A549 (cell line): ENCODE data around the gene DXO.

Experiments used
- CTCF ChIP-seq: fragments of >200 bp; sonication (Bioruptor Twin); formaldehyde crosslinking; IDR thresholded peaks from 3 replicates; pipeline ENCODE4 v1.5.1; 2016
- EP300 ChIP-seq, 2 experiments: fragments of >200 bp; sonication (Bioruptor Twin); formaldehyde crosslinking; IDR thresholded peaks; 2 replicates in 1 of 2; 3 replicates in 1 of 2; pipeline ENCODE4 v1.6.1; 2016 to 2017
- HOXB5 ChIP-seq: fragments of 250-450 bp; sonication (Bioruptor Pico); IDR thresholded peaks from 2 replicates; pipeline ENCODE4 v1.5.0; 2020; ENCODE audit warnings: mild to moderate bottlenecking, moderate library complexity
- KDM1A ChIP-seq: fragments of 200-600 bp; sonication (generic); IDR thresholded peaks from 2 replicates; pipeline ENCODE4 v1.6.1; 2016; ENCODE audit warnings: low read depth, mild to moderate bottlenecking
- POLR2A ChIP-seq: IDR thresholded peaks from 2 replicates; pipeline ENCODE4 v1.6.1; 2012; ENCODE audit warnings: mild to moderate bottlenecking, low read length
- RAD21 ChIP-seq, 2 experiments: fragments of >200 bp in 1 of 2; sonication (Bioruptor Twin) in 1 of 2; formaldehyde crosslinking in 1 of 2; IDR thresholded peaks in 1 of 2; conservative IDR thresholded peaks in 1 of 2; 2 replicates in 1 of 2; 3 replicates in 1 of 2; pipeline ENCODE4 v1.6.1; 2012 to 2018; ENCODE audit warnings: inconsistent platforms in 1 of 2
- RFX5 ChIP-seq: fragments of 450-650 bp; IDR thresholded peaks from 2 replicates; pipeline ENCODE4 v1.7.1; 2014; ENCODE audit warnings: antibody characterized with exemption, mild to moderate bottlenecking, moderate library complexity
- TP53 ChIP-seq: fragments of 250-450 bp; sonication (Bioruptor Pico); IDR thresholded peaks from 2 replicates; pipeline ENCODE4 v1.5.0; 2021; ENCODE audit warnings: mild to moderate bottlenecking, moderate library complexity
- USF2 ChIP-seq: fragments of 450-650 bp; IDR thresholded peaks from 2 replicates; pipeline ENCODE4 v1.6.1; 2014; ENCODE audit warnings: antibody characterized with exemption

- TF ChIP-seq POLR2A (no peak), EP300 (IDR thresholded peaks at IDR 0.05) (no peak), TP53 (CRISPR knock-in tag) (no peak), CTCF (no peak), KDM1A (no peak), USF2 (no peak), RFX5 (no peak), RAD21 (conservative IDR thresholded peaks at IDR 0.05 in 1 of 2, IDR thresholded peaks at IDR 0.05 in 1 of 2) (no peak), HOXB5 (CRISPR knock-in tag) (no peak)
Measured at GRCh38 chr6:31961616-31962015, 10.3 kb downstream of the DXO start.
